ENCODE measurements around the gene ATAD3A. TPM values are rescaled to one million over a fixed set of nuclear protein-coding genes. Genes with fewer than 3 reads are reported as not detected.
"Not testable (repeated sequence)": the region's sequence is repeated elsewhere in the genome, so short reads cannot be mapped to it uniquely, and the experiment has no call there.

Gene ATAD3A
- 72.6 and 74.7 TPM in 2 replicates for total RNA-seq (2014; rRNA removed; shearing (Covaris generic))

DNA sequence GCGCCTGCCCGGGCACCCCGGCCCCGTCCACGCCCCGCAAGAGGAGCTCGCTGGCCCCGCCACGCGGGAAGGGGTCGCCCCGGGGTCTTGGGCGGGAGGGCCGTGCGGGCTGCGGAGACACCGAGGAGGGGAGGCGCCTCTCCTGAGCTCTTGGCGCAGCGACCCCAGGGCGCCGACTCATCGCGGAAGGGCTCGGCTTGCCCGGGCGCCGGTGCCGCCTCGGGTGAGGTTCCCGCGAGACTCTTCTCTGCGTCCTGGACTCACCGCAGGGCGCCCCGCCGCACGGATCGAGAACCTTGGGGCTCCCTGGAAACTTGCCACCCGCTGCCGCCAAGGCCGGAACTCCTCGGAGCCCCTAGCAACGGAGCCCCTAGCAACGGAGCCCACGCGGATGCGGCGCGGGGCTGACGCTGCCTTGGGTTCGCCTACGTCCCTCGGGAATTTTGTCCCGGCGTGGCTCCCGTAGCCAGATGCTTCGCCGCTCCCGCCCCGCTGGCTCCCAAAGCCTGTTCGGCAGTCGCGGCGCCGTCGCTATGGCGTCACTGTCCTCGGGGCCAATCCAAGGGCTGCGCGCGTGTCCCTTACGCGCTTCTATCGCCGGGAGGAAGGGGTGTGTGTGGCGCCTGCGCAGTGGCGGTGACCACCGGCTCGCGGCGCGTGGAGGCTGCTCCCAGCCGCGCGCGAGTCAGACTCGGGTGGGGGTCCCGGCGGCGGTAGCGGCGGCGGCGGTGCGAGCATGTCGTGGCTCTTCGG is at the start of gene ATAD3A:
TSS of gene ATAD3A (plus strand) at position 630 of the 753 bp plus-strand sequence. CDS start at position 737, 107 bp downstream.
- Histone ChIP-seq H3K27ac (peak within 1 kb of the TSS; percentile 76), H3K4me3 (peak within 1 kb of the TSS; percentile 81), H3K4me1 (no peaks in the 10 kb centered on the region), H3K9me3 (replicated peaks) (peaks cover 4% of the 10 kb centered on the region; the same call in 1 of the 2 replicates), H3K27me3 (no peaks in the 10 kb centered on the region), H3K36me3 (peaks cover 19% of the 10 kb centered on the region)
- peak; percentile 99 for DNase-seq

DNA sequence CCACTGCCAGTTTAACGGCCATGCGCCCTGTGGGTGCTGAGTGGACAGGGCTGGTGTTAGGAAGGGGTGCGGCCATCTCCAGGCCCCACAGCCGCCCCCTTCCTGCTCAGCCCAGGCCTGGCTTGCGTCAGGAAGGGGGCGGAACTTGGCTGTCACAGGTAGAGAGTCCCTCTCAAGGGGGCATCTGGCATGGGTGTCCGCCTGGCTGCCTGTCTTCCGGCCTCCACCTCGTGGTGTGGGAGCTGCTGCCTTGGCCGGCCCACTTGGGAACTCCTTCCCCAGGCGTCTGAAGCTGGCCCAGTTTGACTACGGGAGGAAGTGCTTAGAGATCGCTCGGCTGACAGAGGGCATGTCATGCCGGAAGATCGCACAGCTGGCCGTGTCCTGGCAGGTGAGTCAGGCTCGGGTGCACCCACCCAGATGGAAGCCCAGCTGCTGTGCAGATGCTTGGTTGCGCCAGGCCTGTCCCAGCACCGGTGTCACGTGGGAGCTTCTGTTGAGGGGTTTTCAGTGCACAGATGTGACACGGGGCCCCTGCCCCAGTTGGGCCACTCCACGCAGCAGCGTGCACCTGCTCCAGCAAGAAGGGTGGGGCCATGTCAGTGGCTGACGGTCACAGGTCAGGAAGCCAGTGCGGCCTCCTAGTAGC is 49.5 kb upstream of the ATAD3A start:
- Histone ChIP-seq H3K4me1 (peaks cover 19% of the 10 kb centered on the region), H3K27ac (no peak overlapping the region), H3K4me3 (peak overlapping the region; percentile 14; the same call in 1 of the 2 replicates), H3K36me3 (peaks cover 2% of the 10 kb centered on the region; the same call in 1 of the 2 replicates), H3K27me3 (peaks cover 33% of the 10 kb centered on the region), H3K9me3 (replicated peaks) (0 out of 2 replicates have a peak, but pooled peaks cover 6% of the 10 kb centered on the region)
- peak; percentile 43 to 50 for DNase-seq

DNA sequence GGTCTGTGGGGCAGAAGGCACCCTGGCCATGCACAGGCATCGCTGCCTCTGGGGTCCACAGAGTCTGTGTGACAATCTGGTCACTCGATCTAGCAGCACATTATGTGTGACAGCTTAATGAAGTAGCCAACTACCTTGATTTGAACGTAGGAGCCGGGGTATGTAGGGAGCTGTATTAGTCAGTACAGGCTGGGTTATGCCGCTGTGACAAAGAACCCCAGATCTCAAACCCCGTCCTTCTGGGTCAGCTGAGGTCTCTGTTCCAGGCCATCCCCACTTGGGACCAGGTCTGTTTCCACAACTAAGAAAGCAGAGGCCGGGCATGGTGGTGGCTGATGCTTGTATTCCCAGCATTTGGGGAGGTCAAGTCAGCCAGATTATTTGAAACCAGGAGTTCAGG is 48.6 kb upstream of the ATAD3A start:
- Histone ChIP-seq H3K4me3 (no peak overlapping the region), H3K4me1 (peaks cover 19% of the 10 kb centered on the region), H3K27ac (no peak overlapping the region), H3K9me3 (replicated peaks) (0 out of 2 replicates have a peak, but pooled peaks cover 6% of the 10 kb centered on the region), H3K36me3 (peaks cover 2% of the 10 kb centered on the region; the same call in 1 of the 2 replicates), H3K27me3 (peaks cover 27% of the 10 kb centered on the region)
- no peak for DNase-seq

GRCh38 chr1:1468196-1468985 is 43.6 kb upstream of the ATAD3A start:
- DNase-seq; H3K36me3 ChIP-seq; H3K27me3 ChIP-seq; H3K27ac ChIP-seq; H3K9me3 ChIP-seq (replicated peaks); H3K4me1 ChIP-seq; H3K4me3 ChIP-seq: not testable (repeated sequence)

DNA sequence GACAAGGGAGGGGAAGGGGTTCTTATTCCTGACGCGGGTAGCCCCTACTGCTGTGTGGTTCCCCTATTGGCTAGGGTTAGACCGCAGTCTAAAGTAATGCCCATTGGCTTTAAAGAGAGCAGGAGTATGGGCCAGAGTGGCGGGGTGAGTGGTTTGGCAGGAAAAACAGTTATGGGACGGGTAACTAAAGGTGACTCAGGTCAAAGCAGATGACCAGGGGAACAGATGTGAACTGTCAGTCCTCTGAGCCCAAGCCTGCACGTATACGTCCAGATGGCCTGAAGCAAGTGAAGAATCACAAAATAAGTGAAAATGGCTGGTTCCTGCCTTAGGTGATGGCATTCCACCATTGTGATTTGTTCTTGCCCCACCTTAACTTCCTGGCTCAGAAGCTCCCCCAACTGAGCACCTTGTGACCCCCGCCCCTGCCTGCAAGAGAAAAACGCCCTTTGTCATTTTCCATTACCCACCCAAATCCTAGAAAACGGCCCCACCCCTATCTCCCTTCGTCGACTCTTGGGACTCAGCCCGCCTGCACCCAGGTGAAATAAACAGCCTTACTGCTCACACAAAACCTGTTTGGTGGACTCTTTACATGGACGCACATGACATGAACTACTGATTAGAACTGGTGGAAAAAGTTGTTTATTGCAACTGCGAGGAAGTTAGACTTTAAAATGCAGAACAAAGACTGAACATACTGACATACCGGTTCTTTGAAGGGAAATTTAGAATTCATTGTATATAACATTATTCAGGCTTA is 41.2 kb upstream of the ATAD3A start:
- Histone ChIP-seq H3K27me3 (no peaks in the 10 kb centered on the region), H3K36me3 (peaks cover 15% of the 10 kb centered on the region), H3K4me3 (peak overlapping the region; percentile 82), H3K4me1 (peaks cover 4% of the 10 kb centered on the region; the same call in 1 of the 2 replicates), H3K9me3 (replicated peaks) (0 out of 2 replicates have a peak, but pooled peaks cover 3% of the 10 kb centered on the region), H3K27ac (peak overlapping the region; percentile 12; the same call in 1 of the 2 replicates)
- no peak for DNase-seq

- peaks cover 16% of the 10 kb centered on the region for H3K36me3 ChIP-seq
- H3K27me3 ChIP-seq = no peaks in the 10 kb centered on the region
- H3K27ac ChIP-seq = peak within 1 kb of the TSS; percentile 12; the same call in 1 of the 2 replicates
- DNase-seq = peak; percentile 95
- H3K4me3 ChIP-seq = peak within 1 kb of the TSS; percentile 82
- H3K4me1 ChIP-seq = peaks cover 4% of the 10 kb centered on the region; the same call in 1 of the 2 replicates
- H3K9me3 ChIP-seq (replicated peaks) = 0 out of 2 replicates have a peak, but pooled peaks cover 2% of the 10 kb centered on the region
Measured at GRCh38 chr1:1471389-1472052, 40.4 kb upstream of the ATAD3A start, which contains the start of gene ATAD3B. Gene ATAD3B (plus strand): TSS chr1:1471765. CDS start chr1:1471885, 120 bp downstream.

DNA sequence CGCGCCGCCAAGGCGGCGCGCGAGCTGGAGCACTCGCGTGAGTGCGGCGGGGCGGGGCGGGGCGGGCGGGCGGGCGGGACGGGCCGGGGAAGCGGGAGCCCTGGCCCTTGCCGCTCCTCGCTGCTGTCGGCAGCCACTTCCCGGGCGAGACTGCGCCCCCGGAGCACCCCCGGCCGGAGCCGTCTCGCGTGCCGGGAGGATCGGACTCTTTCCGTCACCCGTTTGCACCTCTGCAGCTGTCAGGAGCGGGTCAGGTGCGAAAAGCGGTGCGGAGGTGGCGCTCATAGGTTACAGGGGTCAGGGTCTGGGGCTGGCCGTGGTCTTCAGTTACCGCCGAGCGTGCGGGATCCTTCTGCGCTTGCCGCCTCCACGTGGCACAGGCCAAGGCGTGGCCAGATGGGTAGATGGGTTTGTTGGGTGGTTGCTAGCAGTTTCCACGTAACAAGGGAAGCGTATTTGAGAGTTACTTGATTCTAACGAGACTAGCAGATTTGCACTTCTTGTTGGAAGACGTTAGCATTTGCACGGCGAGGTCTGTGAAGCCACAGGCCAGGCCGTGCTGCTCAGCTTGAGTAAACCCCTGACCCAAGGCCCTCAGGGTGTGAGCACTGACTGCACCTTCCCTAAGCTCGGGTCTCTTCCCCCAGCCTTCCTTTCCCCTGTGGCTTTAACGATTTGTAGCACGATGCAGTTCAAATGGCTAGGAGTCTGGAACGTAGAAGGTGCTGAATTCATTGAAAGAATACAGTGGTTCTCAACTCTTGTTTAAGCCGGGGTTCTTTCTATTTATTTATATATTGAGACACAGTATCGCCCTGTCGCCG is 39.7 kb upstream of the ATAD3A start:
- H3K4me3 ChIP-seq = peak overlapping the region; percentile 82
- not testable (repeated sequence) for H3K27ac ChIP-seq; H3K4me1 ChIP-seq; H3K9me3 ChIP-seq (replicated peaks); H3K27me3 ChIP-seq; DNase-seq
- peaks cover 23% of the 10 kb centered on the region for H3K36me3 ChIP-seq

DNA sequence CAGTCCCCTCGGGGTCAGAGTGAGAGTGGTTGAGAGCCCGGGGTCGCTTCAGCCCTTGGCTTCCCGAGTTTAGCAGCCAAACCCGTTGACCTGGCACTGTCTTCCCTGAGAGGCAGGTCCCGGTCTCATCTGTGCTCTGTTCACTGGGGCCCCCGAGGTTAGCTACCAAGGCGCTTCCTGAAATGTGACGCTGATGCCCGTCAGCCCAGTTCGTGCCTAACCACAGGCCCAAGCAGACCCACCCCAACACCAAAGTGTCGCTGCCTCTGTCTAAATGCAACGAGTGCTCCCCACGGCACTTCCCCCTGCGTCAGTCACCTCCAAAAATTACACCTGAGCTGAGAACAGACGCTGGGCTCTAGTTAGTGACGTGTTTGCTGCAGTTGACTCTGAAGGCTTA is 36.0 kb upstream of the ATAD3A start:
- DNase-seq; H3K4me3 ChIP-seq; H3K27me3 ChIP-seq; H3K27ac ChIP-seq; H3K9me3 ChIP-seq (replicated peaks); H3K4me1 ChIP-seq: not testable (repeated sequence)
- H3K36me3 ChIP-seq = peaks cover 50% of the 10 kb centered on the region

GRCh38 chr1:1477206-1477605 is 34.8 kb upstream of the ATAD3A start:
- Histone ChIP-seq H3K36me3 (peaks cover 53% of the 10 kb centered on the region), H3K9me3 (replicated peaks) (no peaks in the 10 kb centered on the region), H3K4me1 (no peaks in the 10 kb centered on the region), H3K4me3 (no peak overlapping the region), H3K27ac (no peak overlapping the region), H3K27me3 (no peaks in the 10 kb centered on the region)
- no peak for DNase-seq

DNA sequence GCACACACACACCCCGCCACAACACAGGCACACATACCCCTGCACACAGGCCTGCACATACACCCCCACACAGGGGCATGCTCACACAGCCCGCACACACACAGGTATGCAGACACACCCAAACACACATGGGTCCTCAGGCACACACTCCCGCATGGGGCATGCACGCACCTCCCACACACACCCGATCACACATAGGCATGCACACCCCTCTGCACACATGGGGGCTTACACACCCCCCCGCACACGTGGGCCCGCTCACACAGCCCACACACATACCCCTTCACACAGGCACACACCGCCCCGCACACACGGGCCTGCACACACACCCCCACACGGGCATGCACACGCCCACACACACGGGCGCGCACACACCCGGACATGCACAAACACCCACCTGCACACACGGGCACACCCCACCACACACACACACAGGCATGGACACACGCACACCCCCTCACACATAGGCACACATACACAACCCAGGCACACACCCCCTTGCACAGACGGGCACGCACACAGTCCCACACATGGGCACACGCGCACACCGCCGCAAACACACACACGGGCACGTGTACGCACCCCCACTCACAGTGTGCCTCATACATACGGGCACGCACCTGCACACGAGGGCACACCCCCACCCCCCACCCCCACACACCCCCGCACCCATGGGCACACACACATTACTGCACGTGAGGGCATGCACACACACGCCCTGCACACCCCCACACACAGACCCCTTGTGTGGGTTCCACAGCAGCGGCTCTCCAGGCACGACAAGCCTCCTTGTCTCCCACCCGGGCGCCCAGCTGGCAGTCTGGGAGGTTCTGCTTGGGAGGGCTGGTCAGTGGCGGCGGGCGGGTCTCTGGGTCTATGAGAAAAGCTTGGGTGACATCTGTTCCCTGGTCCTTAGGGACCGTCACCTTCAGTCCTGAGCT is 32.1 kb upstream of the ATAD3A start:
- H3K27ac ChIP-seq = no peak overlapping the region
- DNase-seq = no peak
- H3K9me3 ChIP-seq (replicated peaks) = no peaks in the 10 kb centered on the region
- no peak overlapping the region for H3K4me3 ChIP-seq
- no peaks in the 10 kb centered on the region for H3K4me1 ChIP-seq
- H3K27me3 ChIP-seq = no peaks in the 10 kb centered on the region
- H3K36me3 ChIP-seq = peaks cover 62% of the 10 kb centered on the region

GRCh38 chr1:1480488-1480867 is 31.5 kb upstream of the ATAD3A start:
- not testable (repeated sequence) for H3K9me3 ChIP-seq (replicated peaks); H3K4me1 ChIP-seq; H3K27me3 ChIP-seq; H3K27ac ChIP-seq; DNase-seq; H3K4me3 ChIP-seq
- peaks cover 65% of the 10 kb centered on the region for H3K36me3 ChIP-seq

GRCh38 chr1:1481811-1482210 is 30.2 kb upstream of the ATAD3A start:
- H3K36me3 ChIP-seq = peaks cover 68% of the 10 kb centered on the region

More at GRCh38 chr1:1481811-1482210, 30.2 kb upstream of the ATAD3A start:
- H3K4me1 ChIP-seq; H3K9me3 ChIP-seq (replicated peaks); H3K4me3 ChIP-seq; H3K27me3 ChIP-seq; H3K27ac ChIP-seq; DNase-seq: not testable (repeated sequence)

Data from SJCRH30 (cell line).